Stomach (tissue), 9 donors: ENCODE results near the gene SCIMP. TPM values are rescaled to one million over a fixed set of nuclear protein-coding genes. Genes with fewer than 3 reads are reported as not detected.

Source experiments
- DNase-seq, 2 donors: peaks; one replicate each; pipeline versions ENCODE4 v3.0.0 to v3.0.0-alpha.2; 2013 to 2019
- H3K27ac ChIP-seq, 5 donors: fragments of 200-600 bp in 4 of 5; sonication (generic) in 4 of 5; one replicate each; pipeline ENCODE4 v1.5.1; 2013 to 2019; ENCODE audit warnings: mild to moderate bottlenecking in 1 of 5, moderate library complexity in 1 of 5
- H3K27me3 ChIP-seq, 3 donors: fragments of 200-600 bp; sonication (generic); one replicate each; pipeline ENCODE4 v1.5.1; 2017 to 2019; ENCODE audit warnings: mixed run types in 1 of 3
- H3K36me3 ChIP-seq, 4 donors: fragments of 200-600 bp; sonication (generic); 1 replicate in 3 of 4; 2 replicates in 1 of 4; pipeline ENCODE4 v1.5.1; 2016 to 2019
- H3K4me1 ChIP-seq, 4 donors: fragments of 200-600 bp; sonication (generic); one replicate each; pipeline ENCODE4 v1.5.1; 2016 to 2019
- H3K4me3 ChIP-seq, 4 donors: fragments of 200-600 bp; sonication (generic) in 3 of 4; one replicate each; pipeline ENCODE4 v1.5.1; 2016 to 2019; ENCODE audit warnings: mild to moderate bottlenecking in 1 of 4
- H3K9me3 ChIP-seq, 4 donors: fragments of 200-600 bp; sonication (generic); one replicate each; pipeline ENCODE4 v1.5.1; 2016 to 2019
- EP300 ChIP-seq: sonication (generic); formaldehyde crosslinking; IDR thresholded peaks from one replicate; pipeline ENCODE4 v1.6.1; 2017; ENCODE audit warnings: antibody characterized with exemption
- POLR2A ChIP-seq, 4 donors: fragments of 450-650 bp; IDR thresholded peaks; one replicate each; pipeline ENCODE4 v1.6.1; 2016; ENCODE audit warnings: antibody characterized with exemption in 4 of 4, control low read depth in 2 of 4, mild to moderate bottlenecking in 1 of 4, moderate library complexity in 1 of 4
- POLR2AphosphoS5 ChIP-seq, 3 donors: sonication (generic); formaldehyde crosslinking; IDR thresholded peaks; one replicate each; pipeline ENCODE4 v1.6.1; 2016; ENCODE audit warnings: antibody characterized with exemption in 3 of 3
- WGBS, 5 donors: extraction: QIAGEN DNeasy Blood & Tissue Kit in 3 of 5; methylation state at CpG; one replicate each; pipeline versions ENCODE4 v1.1.5 to v1.1.7; 2013 to 2018; 5-methylcytosine and 5-hydroxymethylcytosine counted together
- intact Hi-C: fragments of 100-400 bp; cut with DNase I; formaldehyde crosslinking; loops from one replicate; pipeline ENCODE4 v1.15.1; 2023; ENCODE audit warnings: low total_unique reads
- polyA plus RNA-seq, 3 donors: library from polyadenylated mRNA; stranded (reverse); fragments of 200-250 nt; gene quantifications; one replicate each; pipeline ENCODE4 v1.2.3, GENCODE V29; 2013
- total RNA-seq, 5 donors: library from RNA; depleted of rRNA; stranded (reverse); fragments of >200 nt; gene quantifications; one replicate each; pipeline versions ENCODE4 v1.1.0 to v1.2.3, GENCODE V29; 2014 to 2016
- TF ChIP-seq, protein P1 (sequence below), 7 experiments: fragments of 450-650 bp in 4 of 7; fragments of 200-600 bp in 3 of 7; sonication (generic) in 3 of 7; IDR thresholded peaks; one replicate each; pipeline ENCODE4 v1.5.1; 2016 to 2019; ENCODE audit warnings: antibody characterized with exemption in 7 of 7, control low read depth in 2 of 7, mild to moderate bottlenecking in 1 of 7
- donor health status: healthy with polysubstance abuse.
- donor health status: Bipolar disorder and iron deficiency.
- donor health status: healthy.

The SCIMP gene
- total and polyA plus RNA-seq, 8 donors, result 0.62 to 2.1 (median 0.91) TPM; not detected in 4

DNA sequence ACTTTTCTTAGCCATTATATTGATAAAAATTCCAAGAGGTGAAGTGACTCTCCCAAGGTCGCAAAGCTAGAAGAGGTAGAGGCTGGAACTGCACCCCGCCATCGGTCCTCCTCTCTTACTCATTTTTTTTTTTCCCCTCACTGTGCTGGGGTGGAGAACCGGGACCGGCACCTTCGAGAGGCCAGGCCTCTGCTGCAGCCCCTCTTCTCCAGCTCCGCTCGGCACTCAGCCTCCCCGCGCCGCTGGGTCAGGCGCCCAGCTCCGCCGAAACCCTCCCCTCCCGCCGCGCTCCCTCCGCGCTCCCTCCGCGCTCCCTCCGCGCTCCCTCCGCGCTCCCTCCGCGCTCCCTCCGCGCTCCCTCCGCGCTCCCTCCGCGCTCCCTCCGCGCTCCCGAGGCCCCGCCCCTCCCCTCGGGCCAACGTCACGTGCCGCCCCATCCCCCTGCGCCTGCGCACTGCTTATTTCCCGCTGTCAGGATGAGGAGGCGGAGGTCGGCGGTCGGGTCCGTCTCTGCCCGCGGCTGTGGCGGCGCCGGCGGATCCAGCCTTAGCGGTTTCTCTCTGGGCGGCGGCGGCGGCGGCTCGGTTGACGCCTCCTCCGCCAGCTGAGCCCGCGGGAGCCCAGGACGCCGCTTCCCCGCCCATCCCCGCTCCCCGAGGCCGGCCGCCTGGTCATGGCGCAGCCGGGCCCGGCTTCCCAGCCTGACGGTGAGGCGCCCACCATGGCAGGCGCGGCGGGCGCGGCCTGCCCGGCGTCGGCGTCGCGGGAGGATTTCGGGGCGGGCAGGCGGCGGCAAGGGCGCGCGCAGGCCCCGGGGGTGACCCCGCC, 47.4 kb upstream of the SCIMP start, which contains the start of gene RABEP1:
Gene RABEP1 (plus strand): TSS at position 471 of the 828 bp plus-strand sequence. CDS start 203 bp downstream, at position 674.
- peaks cover 20 to 49% (median 34%) of the 10 kb centered on the region in 4 donors for H3K4me1 ChIP-seq
- H3K4me3 ChIP-seq, result peak within 1 kb of the TSS; percentile 77 to 97 (median 89)
- peak; percentile 93 to 97 for DNase-seq
- intact Hi-C loops, result no loop called here
- WGBS, 5 donors, result 1% methylated on average over 32 to 83 of the region's 98 CpGs
- H3K27ac ChIP-seq, result peak within 1 kb of the TSS; percentile 88 to 96 (median 94)
- no peaks in the 10 kb centered on the region for H3K27me3 ChIP-seq
- TF ChIP-seq, protein P1, sequence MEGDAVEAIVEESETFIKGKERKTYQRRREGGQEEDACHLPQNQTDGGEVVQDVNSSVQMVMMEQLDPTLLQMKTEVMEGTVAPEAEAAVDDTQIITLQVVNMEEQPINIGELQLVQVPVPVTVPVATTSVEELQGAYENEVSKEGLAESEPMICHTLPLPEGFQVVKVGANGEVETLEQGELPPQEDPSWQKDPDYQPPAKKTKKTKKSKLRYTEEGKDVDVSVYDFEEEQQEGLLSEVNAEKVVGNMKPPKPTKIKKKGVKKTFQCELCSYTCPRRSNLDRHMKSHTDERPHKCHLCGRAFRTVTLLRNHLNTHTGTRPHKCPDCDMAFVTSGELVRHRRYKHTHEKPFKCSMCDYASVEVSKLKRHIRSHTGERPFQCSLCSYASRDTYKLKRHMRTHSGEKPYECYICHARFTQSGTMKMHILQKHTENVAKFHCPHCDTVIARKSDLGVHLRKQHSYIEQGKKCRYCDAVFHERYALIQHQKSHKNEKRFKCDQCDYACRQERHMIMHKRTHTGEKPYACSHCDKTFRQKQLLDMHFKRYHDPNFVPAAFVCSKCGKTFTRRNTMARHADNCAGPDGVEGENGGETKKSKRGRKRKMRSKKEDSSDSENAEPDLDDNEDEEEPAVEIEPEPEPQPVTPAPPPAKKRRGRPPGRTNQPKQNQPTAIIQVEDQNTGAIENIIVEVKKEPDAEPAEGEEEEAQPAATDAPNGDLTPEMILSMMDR (IDR thresholded peaks at IDR 0.05), result peak in 4 of 7 experiments; percentile 9 to 34 (median 19)
- TF ChIP-seq EP300 (no peak), POLR2A (IDR thresholded peaks at IDR 0.05) (peak in 1 of 4 donors; percentile 42), POLR2AphosphoS5 (IDR thresholded peaks at IDR 0.05) (peak; percentile 79 to 96 (median 95))
- no peaks in the 10 kb centered on the region for H3K9me3 ChIP-seq
- H3K36me3 ChIP-seq, result no peaks in the 10 kb centered on the region

DNA sequence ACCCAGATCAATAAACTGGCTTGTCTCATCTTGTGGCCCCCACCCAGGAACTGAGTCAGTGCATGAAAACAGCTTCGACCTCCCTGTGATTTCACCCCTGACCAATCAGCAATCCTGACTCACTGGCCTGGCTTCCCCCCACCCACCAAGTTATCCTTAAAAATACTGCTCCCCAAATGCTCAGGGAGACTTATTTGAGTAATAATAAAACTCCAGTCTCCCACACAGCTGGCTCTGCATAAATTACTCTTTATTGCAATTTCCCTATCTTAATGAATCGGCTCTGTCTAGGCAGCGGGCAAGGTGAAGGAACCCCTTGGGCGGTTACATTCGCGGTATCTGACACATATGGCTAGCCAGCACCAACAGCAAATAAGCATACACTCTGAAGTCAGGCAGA, 37.7 kb upstream of the SCIMP start:
- no peak for TF ChIP-seq POLR2AphosphoS5 (IDR thresholded peaks at IDR 0.05)
- TF ChIP-seq, protein P1 (IDR thresholded peaks at IDR 0.05), result no peak
- 59 to 78% (median 70%) methylated on average over 6 of the region's 6 CpGs for WGBS, 5 donors
- Histone ChIP-seq H3K36me3 (no peaks in the 10 kb centered on the region), H3K4me1 (peaks cover 0 to 11% (median 0%) of the 10 kb centered on the region in 4 donors), H3K9me3 (no peaks in the 10 kb centered on the region), H3K27ac (no peak overlapping the region), H3K4me3 (no peak overlapping the region), H3K27me3 (peaks cover 0 to 5% (median 0%) of the 10 kb centered on the region in 3 donors)
- DNase-seq, result no peak
- intact Hi-C loops, result no loop called here

DNA sequence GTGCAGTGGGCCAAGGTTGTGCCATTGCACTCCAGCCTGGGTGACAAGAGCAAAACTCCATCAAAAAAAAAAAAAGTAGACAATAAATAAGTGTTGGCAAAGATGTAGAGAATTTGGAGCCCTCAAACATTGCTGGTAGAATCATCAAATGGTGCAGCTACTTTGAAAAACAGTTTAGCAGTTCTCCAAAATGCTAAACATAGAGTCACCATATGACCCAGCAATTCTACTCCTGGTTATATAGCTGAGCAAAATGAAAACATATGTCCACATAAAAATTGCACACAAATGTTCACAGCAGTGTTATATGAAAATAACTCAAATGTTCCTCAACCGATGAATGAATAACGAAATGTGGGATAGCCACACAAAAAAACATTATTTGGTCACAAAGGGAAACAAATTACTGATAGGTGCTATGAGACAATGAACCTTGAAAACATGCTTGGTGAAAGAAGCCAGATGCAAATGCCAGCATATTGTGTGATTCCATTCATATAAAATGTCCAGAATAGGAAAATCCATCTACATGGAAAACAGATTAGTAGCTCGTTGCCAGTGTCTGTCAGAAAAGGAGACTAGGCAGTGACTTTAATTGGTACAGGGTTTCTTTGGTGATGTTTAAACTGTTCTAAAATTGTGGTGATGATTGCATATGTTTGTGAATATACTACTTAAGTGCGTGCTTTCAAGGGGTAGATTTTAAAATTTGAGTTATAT, 34.7 kb upstream of the SCIMP start:
- WGBS, 5 donors, result 88 to 95% (median 92%) methylated on average over 4 of the region's 4 CpGs
- DNase-seq, result no peak
- no peaks in the 10 kb centered on the region for H3K9me3 ChIP-seq
- TF ChIP-seq EP300, result no peak
- TF ChIP-seq, protein P1 (IDR thresholded peaks at IDR 0.05), result no peak
- TF ChIP-seq POLR2AphosphoS5 (IDR thresholded peaks at IDR 0.05), result no peak
- no peak for TF ChIP-seq POLR2A (IDR thresholded peaks at IDR 0.05)
- H3K27me3 ChIP-seq, result peaks cover 0 to 5% (median 0%) of the 10 kb centered on the region in 3 donors
- H3K4me3 ChIP-seq, result no peak overlapping the region
- no peak overlapping the region for H3K27ac ChIP-seq
- no peaks in the 10 kb centered on the region for H3K4me1 ChIP-seq
- intact Hi-C loops, result no loop called here
- no peaks in the 10 kb centered on the region for H3K36me3 ChIP-seq

DNA sequence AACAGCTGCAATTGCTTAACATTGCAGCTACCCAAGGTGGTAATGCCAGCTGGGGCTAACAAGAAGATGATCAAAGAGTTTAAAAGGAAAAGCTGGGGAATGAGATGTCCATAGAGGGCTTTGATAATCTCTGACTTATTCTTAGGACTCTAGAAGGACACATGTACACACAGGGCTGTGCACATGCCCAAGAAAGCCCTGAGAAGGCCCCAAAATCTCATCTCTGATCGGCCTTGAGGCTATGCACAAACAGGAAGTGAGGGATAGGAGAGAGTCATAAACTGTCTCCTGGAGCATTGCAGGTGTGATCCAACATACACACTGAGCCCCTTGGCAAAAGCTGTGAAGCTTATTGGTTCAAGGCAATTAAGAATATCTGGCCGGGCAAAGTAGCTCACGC, 30.2 kb upstream of the SCIMP start:
- DNase-seq, result no peak
- H3K4me1 ChIP-seq, result peaks cover 0 to 8% (median 0%) of the 10 kb centered on the region in 4 donors
- H3K27me3 ChIP-seq, result no peaks in the 10 kb centered on the region
- WGBS, 5 donors, result 63 to 79% (median 70%) methylated on average over 3 of the region's 3 CpGs
- TF ChIP-seq POLR2A (IDR thresholded peaks at IDR 0.05), result no peak
- TF ChIP-seq POLR2AphosphoS5 (IDR thresholded peaks at IDR 0.05), result no peak
- TF ChIP-seq EP300, result no peak
- TF ChIP-seq, protein P1 (IDR thresholded peaks at IDR 0.05), result no peak
- no peaks in the 10 kb centered on the region for H3K9me3 ChIP-seq
- no peaks in the 10 kb centered on the region for H3K36me3 ChIP-seq
- intact Hi-C loops, result no loop called here
- H3K27ac ChIP-seq, result no peak overlapping the region
- H3K4me3 ChIP-seq, result no peak overlapping the region
